ENCODE data around the gene GAB2. TPM values are rescaled to one million over a fixed set of nuclear protein-coding genes. Genes with fewer than 3 reads are reported as not detected.

Gene GAB2
- total RNA-seq, 1 donor from 2014 or later: 10.4 TPM

DNA sequence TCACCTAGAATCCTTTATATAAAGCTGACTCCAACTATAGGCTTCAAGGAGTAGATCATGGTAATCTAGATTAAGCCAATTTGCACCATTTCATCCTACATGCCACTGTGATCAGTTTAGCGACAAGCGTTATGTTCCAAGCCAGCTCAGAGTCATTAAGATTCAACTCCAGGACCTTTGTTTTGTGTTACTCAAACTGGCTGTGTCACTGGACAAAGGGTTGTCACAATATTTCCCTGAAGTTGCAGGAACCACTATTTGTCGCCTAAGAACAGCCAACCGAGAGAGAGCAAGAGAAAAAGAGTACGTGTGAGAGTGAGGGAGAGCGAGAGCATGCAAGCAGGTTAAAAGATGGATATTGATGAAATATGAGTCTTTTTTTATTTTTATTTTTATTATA, 124.1 kb downstream of the GAB2 start:
- Histone ChIP-seq H3K27me3 (ENCODE audit: control insufficient read depth in 3 of 3, insufficient read depth in 3 of 3, low read length in 3 of 3) (no peaks in the 10 kb centered on the region), H3K9me3 (ENCODE audit: control insufficient read depth in 3 of 3, low read length in 3 of 3) (peaks cover 0 to 4% (median 3%) of the 10 kb centered on the region in 3 donors), H3K4me1 (ENCODE audit: control insufficient read depth in 3 of 3, insufficient read depth in 3 of 3, low read length in 3 of 3) (peaks cover 0 to 7% (median under 1%) of the 10 kb centered on the region in 3 donors), H3K4me3 (ENCODE audit: low read length in 3 of 3) (no peak overlapping the region), H3K9ac (ENCODE audit: low read depth in 1 of 3, low read length in 3 of 3) (no peak overlapping the region), H3K27ac (ENCODE audit: low read depth, low read length) (no peak overlapping the region), H3K36me3 (ENCODE audit: control insufficient read depth in 3 of 3, insufficient read depth in 3 of 3, low read length in 3 of 3) (no peaks in the 10 kb centered on the region)

DNA sequence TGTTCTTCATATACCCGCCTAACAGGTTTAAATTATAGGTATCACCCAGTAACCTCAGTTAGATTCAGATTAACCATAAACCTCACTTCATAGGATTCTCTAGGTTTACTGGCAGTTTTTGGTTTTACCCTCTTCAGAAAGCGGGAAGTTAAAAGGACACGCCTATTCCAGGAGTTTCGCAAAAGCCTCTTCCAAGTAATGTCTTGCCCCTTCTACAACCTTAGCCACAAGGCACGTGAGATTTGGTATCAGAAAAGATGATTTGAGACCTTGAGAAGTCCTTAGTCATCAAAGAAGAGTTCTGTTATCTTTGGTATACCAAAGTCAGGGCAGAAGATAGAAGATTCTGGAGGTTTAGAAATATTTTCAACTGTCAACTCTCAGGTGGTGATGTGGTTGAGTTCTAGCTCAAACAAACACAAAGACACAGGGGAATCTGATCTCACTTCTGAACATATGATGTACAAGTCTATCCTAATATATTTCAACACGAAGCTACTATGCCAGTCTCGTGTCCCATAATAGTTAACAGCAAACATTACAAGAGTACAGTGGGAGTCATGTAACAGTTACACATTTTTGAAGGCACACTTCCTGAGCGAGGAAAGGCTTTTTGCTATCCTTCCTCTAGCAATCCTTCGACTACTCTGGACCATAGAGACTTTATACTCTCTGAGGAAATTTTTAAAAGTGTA, 125.4 kb downstream of the GAB2 start:
- H3K9me3 ChIP-seq (ENCODE audit: control insufficient read depth in 3 of 3, low read length in 3 of 3): peaks cover 0 to 6% (median 3%) of the 10 kb centered on the region in 3 donors
- peaks cover 0 to 7% (median 0%) of the 10 kb centered on the region in 3 donors for H3K4me1 ChIP-seq (ENCODE audit: control insufficient read depth in 3 of 3, insufficient read depth in 3 of 3, low read length in 3 of 3)
- no peak overlapping the region for H3K27ac ChIP-seq (ENCODE audit: low read depth, low read length)
- no peaks in the 10 kb centered on the region for H3K27me3 ChIP-seq (ENCODE audit: control insufficient read depth in 3 of 3, insufficient read depth in 3 of 3, low read length in 3 of 3)
- H3K36me3 ChIP-seq (ENCODE audit: control insufficient read depth in 3 of 3, insufficient read depth in 3 of 3, low read length in 3 of 3): no peaks in the 10 kb centered on the region
- no peak overlapping the region for H3K9ac ChIP-seq (ENCODE audit: low read depth in 1 of 3, low read length in 3 of 3)
- H3K4me3 ChIP-seq (ENCODE audit: low read length in 3 of 3): no peak overlapping the region

DNA sequence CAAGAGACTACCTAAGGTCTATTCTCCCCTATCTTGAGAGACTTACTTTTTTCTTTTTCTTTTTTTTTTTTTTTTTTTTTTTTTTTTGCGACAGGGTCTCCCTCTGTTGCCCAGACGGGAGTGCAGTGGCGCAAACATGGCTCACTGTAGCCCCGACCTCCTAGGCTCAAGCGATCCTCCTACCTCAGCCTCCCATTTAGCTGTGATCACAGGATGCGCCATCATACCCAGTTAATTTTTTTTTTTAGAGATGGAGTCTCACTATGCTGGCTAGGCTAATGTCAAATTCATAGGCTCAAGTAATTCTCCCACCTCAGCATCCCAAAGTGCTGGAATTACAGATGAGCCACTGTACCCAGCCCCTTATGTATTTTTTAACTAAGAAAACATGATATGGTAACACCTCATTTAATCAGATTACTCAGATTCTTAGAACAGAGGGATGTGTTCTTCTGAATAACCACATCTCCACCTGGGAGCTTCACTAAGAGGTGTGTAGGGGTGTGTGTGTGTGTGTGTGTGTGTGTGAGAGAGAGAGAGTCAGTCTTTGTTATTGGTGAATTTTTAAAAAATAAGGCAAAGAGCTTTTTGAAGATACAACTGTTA, 126.0 kb downstream of the GAB2 start:
- H3K27ac ChIP-seq (ENCODE audit: low read depth, low read length): no peak overlapping the region
- no peaks in the 10 kb centered on the region for H3K27me3 ChIP-seq (ENCODE audit: control insufficient read depth in 3 of 3, insufficient read depth in 3 of 3, low read length in 3 of 3)
- no peaks in the 10 kb centered on the region for H3K36me3 ChIP-seq (ENCODE audit: control insufficient read depth in 3 of 3, insufficient read depth in 3 of 3, low read length in 3 of 3)
- H3K4me3 ChIP-seq (ENCODE audit: low read length in 3 of 3): no peak overlapping the region
- peaks cover 0 to 4% (median 0%) of the 10 kb centered on the region in 3 donors for H3K4me1 ChIP-seq (ENCODE audit: control insufficient read depth in 3 of 3, insufficient read depth in 3 of 3, low read length in 3 of 3)
- no peak overlapping the region for H3K9ac ChIP-seq (ENCODE audit: low read depth in 1 of 3, low read length in 3 of 3)
- H3K9me3 ChIP-seq (ENCODE audit: control insufficient read depth in 3 of 3, low read length in 3 of 3): peaks cover 0 to 6% (median 3%) of the 10 kb centered on the region in 3 donors

- Histone ChIP-seq H3K36me3 (ENCODE audit: control insufficient read depth in 3 of 3, insufficient read depth in 3 of 3, low read length in 3 of 3) (no peaks in the 10 kb centered on the region), H3K27me3 (ENCODE audit: control insufficient read depth in 3 of 3, insufficient read depth in 3 of 3, low read length in 3 of 3) (no peaks in the 10 kb centered on the region), H3K9ac (ENCODE audit: low read depth in 1 of 3, low read length in 3 of 3) (no peak overlapping the region), H3K9me3 (ENCODE audit: control insufficient read depth in 3 of 3, low read length in 3 of 3) (peaks cover 0 to 6% (median 3%) of the 10 kb centered on the region in 3 donors), H3K27ac (ENCODE audit: low read depth, low read length) (no peak overlapping the region), H3K4me1 (ENCODE audit: control insufficient read depth in 3 of 3, insufficient read depth in 3 of 3, low read length in 3 of 3) (no peaks in the 10 kb centered on the region), H3K4me3 (ENCODE audit: low read length in 3 of 3) (no peak overlapping the region)
Measured at GRCh38 chr11:78290293-78291176, 127.1 kb downstream of the GAB2 start.

- H3K27ac ChIP-seq (ENCODE audit: low read depth, low read length): no peak overlapping the region
- no peaks in the 10 kb centered on the region for H3K36me3 ChIP-seq (ENCODE audit: control insufficient read depth in 3 of 3, insufficient read depth in 3 of 3, low read length in 3 of 3)
- H3K9ac ChIP-seq (ENCODE audit: low read depth in 1 of 3, low read length in 3 of 3): no peak overlapping the region
- peaks cover 0 to 6% (median 3%) of the 10 kb centered on the region in 3 donors for H3K9me3 ChIP-seq (ENCODE audit: control insufficient read depth in 3 of 3, low read length in 3 of 3)
- H3K27me3 ChIP-seq (ENCODE audit: control insufficient read depth in 3 of 3, insufficient read depth in 3 of 3, low read length in 3 of 3): no peaks in the 10 kb centered on the region
- no peak overlapping the region for H3K4me3 ChIP-seq (ENCODE audit: low read length in 3 of 3)
- H3K4me1 ChIP-seq (ENCODE audit: control insufficient read depth in 3 of 3, insufficient read depth in 3 of 3, low read length in 3 of 3): no peaks in the 10 kb centered on the region
Measured at GRCh38 chr11:78289552-78290292, 127.9 kb downstream of the GAB2 start.

GRCh38 chr11:78284260-78284659, 133.4 kb downstream of the GAB2 start:
- H3K4me1 ChIP-seq (ENCODE audit: control insufficient read depth in 3 of 3, insufficient read depth in 3 of 3, low read length in 3 of 3): peaks cover 0 to 5% (median 0%) of the 10 kb centered on the region in 3 donors
- no peak overlapping the region for H3K27ac ChIP-seq (ENCODE audit: low read depth, low read length)
- peaks cover 0 to 5% (median 2%) of the 10 kb centered on the region in 3 donors for H3K36me3 ChIP-seq (ENCODE audit: control insufficient read depth in 3 of 3, insufficient read depth in 3 of 3, low read length in 3 of 3)
- no peak overlapping the region for H3K9ac ChIP-seq (ENCODE audit: low read depth in 1 of 3, low read length in 3 of 3)
- no peaks in the 10 kb centered on the region for H3K27me3 ChIP-seq (ENCODE audit: control insufficient read depth in 3 of 3, insufficient read depth in 3 of 3, low read length in 3 of 3)
- H3K9me3 ChIP-seq (ENCODE audit: control insufficient read depth in 3 of 3, low read length in 3 of 3): peaks cover 0 to 6% (median 3%) of the 10 kb centered on the region in 3 donors
- no peak overlapping the region for H3K4me3 ChIP-seq (ENCODE audit: low read length in 3 of 3)

DNA sequence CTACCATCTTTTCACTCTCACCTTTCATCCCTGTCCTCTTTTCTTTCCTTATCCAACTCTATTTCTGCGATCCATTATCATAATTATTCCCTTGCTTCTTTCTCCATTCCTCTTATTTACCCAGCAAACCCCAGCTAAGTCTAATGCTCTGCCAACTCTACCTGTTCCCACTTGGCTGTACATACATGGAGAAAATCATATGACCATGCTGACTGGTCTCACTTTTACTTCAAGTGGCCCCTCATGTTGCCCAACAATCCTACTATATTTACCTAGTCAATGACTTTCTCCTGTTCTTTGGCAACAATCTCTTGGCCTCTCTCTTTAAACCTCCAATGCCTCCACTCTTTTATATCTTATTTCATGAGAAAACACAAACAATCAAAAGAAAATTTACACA, 134.8 kb downstream of the GAB2 start:
- Histone ChIP-seq H3K9ac (ENCODE audit: low read depth in 1 of 3, low read length in 3 of 3) (no peak overlapping the region), H3K27ac (ENCODE audit: low read depth, low read length) (no peak overlapping the region), H3K4me1 (ENCODE audit: control insufficient read depth in 3 of 3, insufficient read depth in 3 of 3, low read length in 3 of 3) (peaks cover 0 to 5% (median 0%) of the 10 kb centered on the region in 3 donors), H3K36me3 (ENCODE audit: control insufficient read depth in 3 of 3, insufficient read depth in 3 of 3, low read length in 3 of 3) (peaks cover 0 to 5% (median 2%) of the 10 kb centered on the region in 3 donors), H3K9me3 (ENCODE audit: control insufficient read depth in 3 of 3, low read length in 3 of 3) (no peaks in the 10 kb centered on the region), H3K4me3 (ENCODE audit: low read length in 3 of 3) (no peak overlapping the region), H3K27me3 (ENCODE audit: control insufficient read depth in 3 of 3, insufficient read depth in 3 of 3, low read length in 3 of 3) (no peaks in the 10 kb centered on the region)

DNA sequence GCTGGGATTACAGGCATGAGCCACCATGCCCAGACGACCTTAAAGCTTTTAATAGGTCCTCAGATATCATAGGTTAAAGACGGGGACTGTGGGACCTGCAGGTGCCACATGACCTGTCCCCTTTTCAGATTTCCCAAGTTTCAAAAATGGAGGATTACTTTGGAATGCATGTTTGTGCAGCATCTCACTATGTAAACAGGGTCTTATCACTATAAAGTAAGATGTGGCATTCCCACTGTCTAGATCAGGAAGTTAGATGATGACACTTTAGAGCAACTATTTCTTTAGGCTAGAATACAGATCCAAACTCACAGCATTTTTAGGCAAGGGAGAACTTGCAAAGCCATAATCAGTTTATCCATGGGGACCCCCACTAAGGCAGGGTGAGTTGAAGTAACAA, 136.1 kb downstream of the GAB2 start:
- Histone ChIP-seq H3K36me3 (ENCODE audit: control insufficient read depth in 3 of 3, insufficient read depth in 3 of 3, low read length in 3 of 3) (peaks cover 0 to 5% (median 2%) of the 10 kb centered on the region in 3 donors), H3K9ac (ENCODE audit: low read depth in 1 of 3, low read length in 3 of 3) (no peak overlapping the region), H3K4me3 (ENCODE audit: low read length in 3 of 3) (no peak overlapping the region), H3K9me3 (ENCODE audit: control insufficient read depth in 3 of 3, low read length in 3 of 3) (no peaks in the 10 kb centered on the region), H3K27me3 (ENCODE audit: control insufficient read depth in 3 of 3, insufficient read depth in 3 of 3, low read length in 3 of 3) (no peaks in the 10 kb centered on the region), H3K4me1 (ENCODE audit: control insufficient read depth in 3 of 3, insufficient read depth in 3 of 3, low read length in 3 of 3) (peaks cover 0 to 5% (median 0%) of the 10 kb centered on the region in 3 donors), H3K27ac (ENCODE audit: low read depth, low read length) (no peak overlapping the region)

GRCh38 chr11:78277314-78277994, 140.2 kb downstream of the GAB2 start:
- Histone ChIP-seq H3K9ac (ENCODE audit: low read depth in 1 of 3, low read length in 3 of 3) (no peak overlapping the region), H3K9me3 (ENCODE audit: control insufficient read depth in 3 of 3, low read length in 3 of 3) (peaks cover 0 to 3% (median 0%) of the 10 kb centered on the region in 3 donors), H3K36me3 (ENCODE audit: control insufficient read depth in 3 of 3, insufficient read depth in 3 of 3, low read length in 3 of 3) (peaks cover 0 to 5% (median 5%) of the 10 kb centered on the region in 3 donors), H3K27me3 (ENCODE audit: control insufficient read depth in 3 of 3, insufficient read depth in 3 of 3, low read length in 3 of 3) (no peaks in the 10 kb centered on the region), H3K27ac (ENCODE audit: low read depth, low read length) (no peak overlapping the region), H3K4me3 (ENCODE audit: low read length in 3 of 3) (no peak overlapping the region), H3K4me1 (ENCODE audit: control insufficient read depth in 3 of 3, insufficient read depth in 3 of 3, low read length in 3 of 3) (no peaks in the 10 kb centered on the region)
